Effector memory CD4-positive, alpha-beta T cell (primary cell): ENCODE results near the gene SRP9.

ENCODE experiments used
- DNase-seq, 3 donors: peaks; one replicate each; pipeline ENCODE4 v3.0.0-alpha.2; 2020
- H3K27ac ChIP-seq: 2 replicates; pipeline ENCODE4 v1.7.0; 2013; ENCODE audit warnings: mild to moderate bottlenecking, low read length, moderate library complexity; ENCODE audit not compliant: insufficient read depth, poor library complexity, severe bottlenecking
- H3K27me3 ChIP-seq: replicated peaks from 2 replicates; pipeline ENCODE4 v1.7.0; 2013; ENCODE audit warnings: mild to moderate bottlenecking, low read length; ENCODE audit not compliant: insufficient read depth, control insufficient read depth, poor library complexity, severe bottlenecking
- H3K36me3 ChIP-seq: 2 replicates; pipeline ENCODE4 v1.7.0; 2013; ENCODE audit warnings: mild to moderate bottlenecking, low read length, moderate library complexity; ENCODE audit not compliant: control insufficient read depth, insufficient read depth
- H3K4me1 ChIP-seq: 2 replicates; pipeline ENCODE4 v1.7.0; 2013; ENCODE audit warnings: low read length, mild to moderate bottlenecking; ENCODE audit not compliant: control insufficient read depth, insufficient read depth, poor library complexity, severe bottlenecking
- H3K4me3 ChIP-seq: 2 replicates; pipeline ENCODE4 v1.7.0; 2013; ENCODE audit warnings: low read length, low read depth, mild to moderate bottlenecking; ENCODE audit not compliant: insufficient read depth, poor library complexity, severe bottlenecking
- H3K9me3 ChIP-seq: 2 replicates; pipeline ENCODE4 v1.7.0; 2013; ENCODE audit warnings: mild to moderate bottlenecking, low read length, moderate library complexity; ENCODE audit not compliant: control insufficient read depth

The SRP9 gene

GRCh38 chr1:225744745-225745144 lies 32.9 kb upstream of the SRP9 start:
- Histone ChIP-seq H3K4me1 (no peaks in the 10 kb centered on the region), H3K4me3 (no peak overlapping the region), H3K36me3 (no peaks in the 10 kb centered on the region), H3K9me3 (no peaks in the 10 kb centered on the region), H3K27me3 (no peaks in the 10 kb centered on the region), H3K27ac (no peak overlapping the region)
- DNase-seq, result no peak

DNA sequence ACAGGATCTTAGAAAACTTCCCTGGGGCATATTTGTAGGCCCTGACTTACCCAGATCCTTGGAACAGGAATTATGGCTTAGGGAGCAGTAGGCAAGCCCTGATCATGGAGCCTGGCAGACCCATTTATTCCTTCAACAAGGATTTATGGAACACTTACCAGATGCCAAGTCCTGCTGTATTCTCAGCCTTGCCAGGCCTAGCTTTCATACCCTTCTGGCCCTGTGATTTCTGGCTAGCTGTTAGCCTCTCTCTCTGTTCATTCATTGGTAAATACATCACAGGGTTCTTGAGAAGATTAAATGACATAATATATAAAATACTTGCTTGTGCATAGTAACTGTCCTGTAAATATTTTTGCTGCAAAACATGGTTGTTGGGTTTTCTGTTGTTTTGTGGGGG lies 32.4 kb upstream of the SRP9 start:
- Histone ChIP-seq H3K27me3 (no peaks in the 10 kb centered on the region), H3K9me3 (no peaks in the 10 kb centered on the region), H3K4me3 (no peak overlapping the region), H3K4me1 (no peaks in the 10 kb centered on the region), H3K36me3 (no peaks in the 10 kb centered on the region), H3K27ac (no peak overlapping the region)
- DNase-seq, result no peak

DNA sequence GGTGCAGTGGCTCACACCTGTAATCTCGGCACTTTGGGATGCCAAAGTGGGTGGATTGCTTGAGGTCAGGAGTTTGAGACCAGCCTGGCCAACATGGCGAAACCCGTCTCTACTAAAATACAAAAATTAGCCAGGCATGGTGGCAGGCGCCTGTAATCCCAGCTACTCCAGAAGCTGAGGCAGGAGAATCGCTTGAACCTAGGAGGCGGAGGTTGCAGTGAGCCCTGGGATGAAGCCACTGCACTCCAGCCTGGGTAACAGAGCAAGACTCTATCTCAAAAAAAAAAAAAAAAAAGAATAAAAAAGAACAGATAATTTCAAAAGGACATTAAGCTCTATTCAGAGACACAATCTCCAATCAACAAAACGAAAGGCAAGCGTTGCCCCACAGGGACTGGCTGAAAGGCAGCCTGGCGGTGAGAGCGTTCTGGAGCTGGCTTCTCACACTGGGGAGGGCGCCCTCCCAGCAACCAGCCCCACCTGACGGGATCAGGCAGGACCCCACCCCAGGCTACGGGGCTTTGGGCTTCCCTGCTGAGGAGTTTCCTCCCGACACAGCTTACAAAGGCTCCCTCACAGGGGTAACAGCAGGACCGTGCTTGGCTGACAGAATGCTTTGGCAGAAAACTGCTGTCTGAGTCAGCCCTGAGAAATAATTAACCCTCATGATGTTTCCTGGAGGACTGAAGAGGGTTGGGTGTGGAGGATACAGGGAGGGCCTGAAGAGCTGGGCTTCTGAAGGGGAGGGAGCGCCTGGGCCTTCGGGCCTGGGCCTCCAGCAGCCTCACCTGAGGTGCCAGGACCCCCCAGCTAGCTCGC lies 31.1 kb upstream of the SRP9 start:
- no peaks in the 10 kb centered on the region for H3K9me3 ChIP-seq
- no peaks in the 10 kb centered on the region for H3K27me3 ChIP-seq
- H3K4me3 ChIP-seq, result no peak overlapping the region
- no peak for DNase-seq
- H3K4me1 ChIP-seq, result no peaks in the 10 kb centered on the region
- no peak overlapping the region for H3K27ac ChIP-seq
- no peaks in the 10 kb centered on the region for H3K36me3 ChIP-seq

- H3K36me3 ChIP-seq, result no peaks in the 10 kb centered on the region
- no peak for DNase-seq
- H3K4me1 ChIP-seq, result no peaks in the 10 kb centered on the region
- H3K9me3 ChIP-seq, result no peaks in the 10 kb centered on the region
- H3K27ac ChIP-seq, result no peak overlapping the region
- no peak overlapping the region for H3K4me3 ChIP-seq
- H3K27me3 ChIP-seq, result no peaks in the 10 kb centered on the region
These were observed 30.1 kb upstream of the SRP9 start for GRCh38 chr1:225747566-225747965.

DNA sequence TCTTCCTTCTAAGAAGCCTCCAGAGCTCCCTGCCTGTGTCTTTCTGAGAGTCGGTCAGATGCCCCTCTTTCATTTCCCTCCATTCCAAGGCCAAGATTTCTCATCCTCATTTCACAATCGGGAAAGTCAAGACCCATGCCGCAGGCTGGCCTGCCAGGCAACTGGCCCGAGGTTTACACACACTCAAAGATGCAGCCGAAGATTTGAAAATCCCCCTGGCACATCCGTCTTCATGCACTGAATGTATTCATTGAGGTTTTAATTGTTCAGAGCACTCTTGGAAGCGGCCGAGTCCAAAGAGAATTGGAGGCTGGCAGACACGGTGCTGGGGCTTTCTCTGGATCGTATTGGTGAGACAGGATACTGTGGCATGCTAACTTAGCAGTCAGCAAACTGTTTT lies 29.1 kb upstream of the SRP9 start:
- H3K4me3 ChIP-seq, result no peak overlapping the region
- no peak for DNase-seq
- no peaks in the 10 kb centered on the region for H3K27me3 ChIP-seq
- H3K9me3 ChIP-seq, result no peaks in the 10 kb centered on the region
- H3K27ac ChIP-seq, result no peak overlapping the region
- H3K36me3 ChIP-seq, result no peaks in the 10 kb centered on the region
- H3K4me1 ChIP-seq, result no peaks in the 10 kb centered on the region

GRCh38 chr1:225749706-225750105 lies 27.9 kb upstream of the SRP9 start:
- no peak overlapping the region for H3K27ac ChIP-seq
- no peak overlapping the region for H3K4me3 ChIP-seq
- no peaks in the 10 kb centered on the region for H3K9me3 ChIP-seq
- no peaks in the 10 kb centered on the region for H3K27me3 ChIP-seq
- H3K36me3 ChIP-seq, result no peaks in the 10 kb centered on the region
- DNase-seq, result no peak
- H3K4me1 ChIP-seq, result no peaks in the 10 kb centered on the region

- DNase-seq, result no peak
- Histone ChIP-seq H3K36me3 (no peaks in the 10 kb centered on the region), H3K27ac (no peak overlapping the region), H3K27me3 (no peaks in the 10 kb centered on the region), H3K4me3 (no peak overlapping the region), H3K9me3 (no peaks in the 10 kb centered on the region), H3K4me1 (no peaks in the 10 kb centered on the region)
These were observed 27.2 kb upstream of the SRP9 start for GRCh38 chr1:225750420-225750819.

DNA sequence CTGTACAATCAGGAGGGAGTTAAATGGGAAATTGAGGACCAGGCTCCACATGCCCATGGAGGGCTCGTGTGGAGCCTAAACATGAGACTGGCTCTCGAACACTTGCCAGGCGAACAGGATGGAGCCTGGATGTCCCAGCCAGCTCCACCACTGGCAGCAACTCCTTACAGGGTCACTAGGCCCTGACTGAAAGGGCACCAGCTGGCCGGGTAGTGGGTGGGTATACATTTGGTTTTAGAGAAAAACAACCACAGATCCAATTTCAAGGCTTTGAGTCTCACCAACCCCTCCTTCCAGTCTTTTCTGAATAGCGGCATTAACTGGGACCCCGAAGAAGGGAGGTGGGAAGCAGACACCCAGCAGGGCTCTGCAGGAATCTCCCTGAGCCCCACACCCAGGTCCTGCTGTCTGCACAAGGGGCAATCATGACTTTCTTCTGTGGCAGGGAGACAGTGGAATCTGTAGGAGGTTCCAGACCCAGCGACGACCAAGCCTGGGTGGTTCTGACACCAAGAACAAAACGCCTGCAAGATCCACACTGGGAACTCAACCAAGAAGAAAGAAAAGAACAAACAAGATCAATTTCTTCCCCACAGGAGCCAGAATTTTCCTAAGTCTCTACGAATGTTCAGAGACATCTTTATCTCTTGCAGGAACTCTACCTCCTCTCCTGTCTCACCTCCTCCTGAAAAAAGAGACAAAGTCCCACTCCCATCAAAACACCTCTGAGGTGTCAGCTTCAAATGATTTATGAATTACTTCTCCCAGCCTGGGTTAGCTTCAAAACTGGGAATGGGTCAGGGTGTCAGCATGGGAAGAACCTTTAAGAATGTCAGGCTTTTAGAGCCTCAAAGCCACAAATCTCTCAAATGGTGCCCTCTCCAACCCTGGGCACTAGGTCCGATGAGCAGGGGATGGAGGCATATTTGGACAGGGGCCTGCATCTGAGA lies 26.5 kb upstream of the SRP9 start:
- no peaks in the 10 kb centered on the region for H3K4me1 ChIP-seq
- H3K9me3 ChIP-seq, result no peaks in the 10 kb centered on the region
- no peaks in the 10 kb centered on the region for H3K36me3 ChIP-seq
- DNase-seq, result no peak
- H3K4me3 ChIP-seq, result no peak overlapping the region
- no peaks in the 10 kb centered on the region for H3K27me3 ChIP-seq
- no peak overlapping the region for H3K27ac ChIP-seq

GRCh38 chr1:225752245-225752644 lies 25.4 kb upstream of the SRP9 start:
- H3K9me3 ChIP-seq, result no peaks in the 10 kb centered on the region
- H3K4me1 ChIP-seq, result no peaks in the 10 kb centered on the region
- H3K36me3 ChIP-seq, result no peaks in the 10 kb centered on the region
- no peak overlapping the region for H3K27ac ChIP-seq
- DNase-seq, result no peak
- H3K27me3 ChIP-seq, result no peaks in the 10 kb centered on the region
- no peak overlapping the region for H3K4me3 ChIP-seq
